Measurements from ENCODE around the gene DRC1.

- TF ChIP-seq MAZ (IDR thresholded peaks at IDR 0.05; ENCODE audit: borderline replicate concordance, low read depth, low read length): no peak
- TF ChIP-seq POLR2A (IDR thresholded peaks at IDR 0.05; ENCODE audit: low read length): no peak
These were observed at the start of gene DRC1 for GRCh38 chr2:26401739-26402541.
